ENCODE measurements around the gene BRMS1. TPM values are rescaled to one million over a fixed set of nuclear protein-coding genes. Genes with fewer than 3 reads are reported as not detected.
A peak's percentile ranks its signal among the peaks of the same experiment; 100 is the strongest.
"Not testable (repeated sequence)": the region's sequence is repeated elsewhere in the genome, so short reads cannot be mapped to it uniquely, and the experiment has no call there.

Gene BRMS1
- total RNA-seq, 4 donors from 2014 or later: 45.7 to 60.3 (median 57.3) TPM

DNA sequence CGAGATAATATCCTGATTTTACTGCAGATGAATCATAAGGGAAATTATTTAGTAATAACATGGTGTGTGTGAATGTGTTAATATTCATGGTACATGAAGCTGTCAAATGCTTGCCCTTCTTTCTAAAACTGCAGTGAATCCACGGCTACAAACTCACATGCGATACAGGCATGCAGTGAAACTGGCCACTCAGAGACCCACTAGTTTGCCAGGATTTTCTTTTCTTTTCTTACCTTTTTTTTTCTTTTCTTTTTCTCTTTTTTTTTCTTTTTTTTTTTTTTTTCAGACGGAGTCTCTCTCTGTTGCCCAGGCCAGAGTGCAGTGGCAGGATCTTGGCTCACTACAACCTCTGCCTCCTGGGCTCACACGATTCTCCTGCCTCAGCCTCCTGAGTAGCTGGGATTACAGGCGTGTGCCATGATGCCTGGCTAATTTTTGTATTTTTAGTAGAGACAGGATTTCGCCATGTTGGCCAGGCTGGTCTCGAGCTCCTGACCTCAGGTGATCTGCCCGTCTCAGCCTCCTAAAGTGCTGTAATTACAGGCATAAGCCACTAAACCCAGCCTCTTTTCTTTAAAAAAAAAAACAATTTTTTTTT, 28.9 kb upstream of the BRMS1 start:
- not testable (repeated sequence) for DNase-seq (ENCODE audit: low spot score in 2 of 2); H3K27ac ChIP-seq; H3K9me3 ChIP-seq; H3K4me3 ChIP-seq; H3K36me3 ChIP-seq
- H3K27me3 ChIP-seq: peaks cover 14% of the 10 kb centered on the region
- 73% methylated on average over 9 of the region's 9 CpGs for WGBS
- peaks cover 31% of the 10 kb centered on the region for H3K4me1 ChIP-seq

DNA sequence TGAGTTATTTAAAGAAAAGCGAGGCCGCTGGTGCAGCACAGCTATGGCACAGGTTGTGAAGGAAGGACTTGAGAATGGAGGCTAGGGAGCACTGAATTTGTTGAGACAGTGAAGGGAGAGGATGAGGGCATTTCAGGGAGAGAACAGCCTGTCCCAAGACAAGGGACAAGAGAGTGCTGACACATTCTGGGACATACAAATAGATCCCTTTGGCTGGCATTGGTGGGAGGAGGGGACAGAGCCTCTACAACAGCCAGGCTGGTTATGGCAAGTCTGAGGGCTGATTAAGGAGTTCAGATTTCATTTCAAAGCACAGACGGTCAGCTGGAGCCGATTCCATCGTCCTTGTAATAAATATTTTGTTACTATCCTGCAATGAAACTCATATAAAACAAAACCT, 28.4 kb upstream of the BRMS1 start:
- no peak for DNase-seq (ENCODE audit: low spot score in 2 of 2)
- H3K27ac ChIP-seq: no peak overlapping the region
- no peaks in the 10 kb centered on the region for H3K9me3 ChIP-seq
- WGBS: 56% methylated on average over 5 of the region's 5 CpGs
- peaks cover 14% of the 10 kb centered on the region for H3K27me3 ChIP-seq
- peaks cover 31% of the 10 kb centered on the region for H3K4me1 ChIP-seq
- TF ChIP-seq POLR2AphosphoS5 (IDR thresholded peaks at IDR 0.05) (no peak), EP300 (IDR thresholded peaks at IDR 0.05) (no peak), POLR2A (IDR thresholded peaks at IDR 0.05) (no peak)
- TF ChIP-seq, protein P1, sequence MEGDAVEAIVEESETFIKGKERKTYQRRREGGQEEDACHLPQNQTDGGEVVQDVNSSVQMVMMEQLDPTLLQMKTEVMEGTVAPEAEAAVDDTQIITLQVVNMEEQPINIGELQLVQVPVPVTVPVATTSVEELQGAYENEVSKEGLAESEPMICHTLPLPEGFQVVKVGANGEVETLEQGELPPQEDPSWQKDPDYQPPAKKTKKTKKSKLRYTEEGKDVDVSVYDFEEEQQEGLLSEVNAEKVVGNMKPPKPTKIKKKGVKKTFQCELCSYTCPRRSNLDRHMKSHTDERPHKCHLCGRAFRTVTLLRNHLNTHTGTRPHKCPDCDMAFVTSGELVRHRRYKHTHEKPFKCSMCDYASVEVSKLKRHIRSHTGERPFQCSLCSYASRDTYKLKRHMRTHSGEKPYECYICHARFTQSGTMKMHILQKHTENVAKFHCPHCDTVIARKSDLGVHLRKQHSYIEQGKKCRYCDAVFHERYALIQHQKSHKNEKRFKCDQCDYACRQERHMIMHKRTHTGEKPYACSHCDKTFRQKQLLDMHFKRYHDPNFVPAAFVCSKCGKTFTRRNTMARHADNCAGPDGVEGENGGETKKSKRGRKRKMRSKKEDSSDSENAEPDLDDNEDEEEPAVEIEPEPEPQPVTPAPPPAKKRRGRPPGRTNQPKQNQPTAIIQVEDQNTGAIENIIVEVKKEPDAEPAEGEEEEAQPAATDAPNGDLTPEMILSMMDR (IDR thresholded peaks at IDR 0.05): no peak
- H3K4me3 ChIP-seq: no peak overlapping the region
- H3K36me3 ChIP-seq: no peaks in the 10 kb centered on the region

DNA sequence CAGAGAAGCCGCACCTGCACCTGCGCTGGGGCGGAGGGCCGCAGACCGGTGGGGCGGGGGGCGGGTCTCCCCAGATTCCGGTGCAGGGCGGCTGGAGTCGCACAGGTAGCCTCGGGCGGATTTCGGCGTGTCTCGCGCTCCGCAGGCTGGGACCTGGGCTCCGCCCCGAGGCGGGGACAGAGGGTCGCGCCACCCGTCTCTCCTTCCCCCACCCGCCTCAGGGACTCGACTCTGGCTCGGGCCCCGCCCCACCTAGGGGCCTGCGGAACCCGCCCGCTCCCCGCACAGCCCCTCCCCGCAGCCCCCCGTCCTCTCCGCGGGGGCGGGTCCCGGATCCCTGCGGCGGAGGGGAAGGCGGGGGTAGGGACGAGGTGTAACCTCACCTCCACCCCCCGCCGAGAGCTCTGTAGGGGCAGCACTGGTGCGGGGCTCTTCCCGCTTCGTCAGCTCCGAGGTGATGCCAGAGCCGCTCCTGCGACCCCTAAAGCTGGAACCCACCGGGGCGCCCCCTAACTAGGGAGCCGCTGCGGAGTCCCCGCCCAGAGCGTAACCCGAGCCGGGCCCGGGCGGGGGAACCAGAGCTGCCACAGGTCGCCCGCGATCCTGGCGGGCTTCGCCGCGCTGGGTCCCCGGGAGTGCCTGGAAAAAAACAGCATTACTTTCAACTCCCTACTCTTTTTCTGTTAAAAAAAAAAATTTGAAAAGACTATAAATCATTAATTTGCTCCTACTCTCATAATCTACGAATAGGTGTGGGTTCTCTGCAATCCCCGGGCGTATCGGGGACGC, 26.9 kb upstream of the BRMS1 start, which contains the start of gene SLC29A2:
Gene SLC29A2 (minus strand): TSS at position 134 of the 789 bp plus-strand sequence. CDS start 169 bp downstream, outside the sequence.
- H3K4me1 ChIP-seq: peaks cover 31% of the 10 kb centered on the region
- WGBS: 0% methylated on average over 22 of the region's 72 CpGs
- H3K27ac ChIP-seq: peak within 1 kb of the TSS; percentile 78
- TF ChIP-seq, protein P1 (IDR thresholded peaks at IDR 0.05): no peak
- TF ChIP-seq POLR2A (IDR thresholded peaks at IDR 0.05): no peak
- no peak for TF ChIP-seq POLR2AphosphoS5 (IDR thresholded peaks at IDR 0.05)
- TF ChIP-seq EP300 (IDR thresholded peaks at IDR 0.05): no peak
- H3K9me3 ChIP-seq: no peaks in the 10 kb centered on the region
- H3K4me3 ChIP-seq: peak within 1 kb of the TSS; percentile 75
- peaks cover 11% of the 10 kb centered on the region for H3K27me3 ChIP-seq
- DNase-seq (ENCODE audit: low spot score in 2 of 2): peak in 1 of 2 donors; percentile 75
- no peaks in the 10 kb centered on the region for H3K36me3 ChIP-seq

DNA sequence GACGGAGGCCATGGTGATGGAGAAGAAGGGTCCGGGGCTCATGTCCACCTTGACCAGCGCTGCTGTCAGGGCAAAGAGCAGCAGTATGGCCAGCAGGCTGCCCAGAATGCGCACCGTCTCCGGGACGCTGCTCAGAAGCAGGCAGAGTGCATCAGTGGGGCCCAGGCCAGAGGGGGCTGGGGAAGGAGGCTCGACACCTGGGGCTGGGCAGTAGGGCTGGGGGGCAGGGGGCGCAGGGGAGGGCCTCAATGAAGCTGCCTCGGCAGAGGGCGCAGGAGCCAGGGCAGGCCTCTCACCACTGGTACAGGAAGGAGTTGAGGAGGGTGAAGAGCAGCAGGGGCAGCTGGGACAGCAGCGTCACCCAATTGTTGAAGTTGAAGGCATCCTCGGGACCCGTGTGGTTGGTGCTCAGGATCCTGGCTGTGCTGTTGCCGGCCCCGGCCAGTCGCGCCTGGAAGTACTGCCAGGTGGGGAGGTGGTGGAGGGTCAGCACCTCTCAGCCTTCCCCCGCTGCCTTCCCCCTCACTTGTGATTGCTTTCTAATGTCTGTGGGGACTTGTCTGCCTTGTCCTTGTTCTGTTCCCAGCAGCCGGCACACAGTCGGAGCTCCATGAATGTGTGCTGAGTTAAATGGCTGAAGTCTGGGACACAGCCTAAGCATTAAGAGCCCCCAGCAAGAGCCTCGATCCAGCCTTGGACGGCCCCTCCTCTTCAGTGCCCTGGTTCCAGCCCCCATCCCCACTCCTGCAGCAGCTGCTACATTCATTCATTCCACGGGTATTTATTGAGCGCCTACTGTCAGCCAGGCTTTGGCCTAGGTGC, 24.4 kb upstream of the BRMS1 start:
- Histone ChIP-seq H3K9me3 (no peaks in the 10 kb centered on the region), H3K36me3 (no peaks in the 10 kb centered on the region), H3K27ac (no peak overlapping the region), H3K27me3 (peaks cover 11% of the 10 kb centered on the region), H3K4me3 (no peak overlapping the region), H3K4me1 (peaks cover 31% of the 10 kb centered on the region)
- TF ChIP-seq EP300 (IDR thresholded peaks at IDR 0.05) (no peak), POLR2AphosphoS5 (IDR thresholded peaks at IDR 0.05) (no peak), POLR2A (IDR thresholded peaks at IDR 0.05) (no peak)
- TF ChIP-seq, protein P1 (IDR thresholded peaks at IDR 0.05): no peak
- 87% methylated on average over 19 of the region's 25 CpGs for WGBS
- no peak for DNase-seq (ENCODE audit: low spot score in 2 of 2)

DNA sequence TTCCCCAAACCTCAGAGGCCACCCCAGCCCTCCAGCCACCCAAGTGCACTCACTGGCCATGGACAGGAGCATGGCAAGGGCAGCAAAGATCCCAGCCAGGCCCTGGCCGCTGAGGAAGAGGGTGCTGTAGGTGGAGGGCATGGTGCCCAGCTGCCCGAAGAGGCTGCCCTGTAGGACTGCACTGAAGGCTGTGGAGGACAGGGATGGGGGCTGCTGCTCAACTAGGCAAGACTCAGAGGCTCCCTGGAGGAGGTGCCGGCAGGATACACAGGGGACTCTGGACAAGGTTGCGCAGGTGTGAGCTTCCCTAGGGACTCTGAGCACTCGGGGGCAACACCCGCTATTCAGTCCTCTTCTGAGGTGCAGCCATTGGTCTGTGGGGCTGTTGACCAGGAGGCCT, 23.6 kb upstream of the BRMS1 start:
- Histone ChIP-seq H3K27ac (no peak overlapping the region), H3K4me3 (no peak overlapping the region), H3K36me3 (no peaks in the 10 kb centered on the region), H3K9me3 (no peaks in the 10 kb centered on the region), H3K27me3 (peaks cover 7% of the 10 kb centered on the region), H3K4me1 (peaks cover 28% of the 10 kb centered on the region)
- TF ChIP-seq, protein P1 (IDR thresholded peaks at IDR 0.05): no peak
- TF ChIP-seq POLR2A (IDR thresholded peaks at IDR 0.05) (no peak), POLR2AphosphoS5 (IDR thresholded peaks at IDR 0.05) (no peak), EP300 (IDR thresholded peaks at IDR 0.05) (no peak)
- no peak for DNase-seq (ENCODE audit: low spot score in 2 of 2)
- 91% methylated on average over 2 of the region's 6 CpGs for WGBS
